K562 (cell line): ENCODE results near the gene ACSF2. TPM values are rescaled to one million over a fixed set of nuclear protein-coding genes. Genes with fewer than 3 reads are reported as not detected.

ENCODE experiments used
- ATF4 ChIP-seq: fragments of 450-650 bp; formaldehyde crosslinking; IDR thresholded peaks from 2 replicates; pipeline ENCODE4 v1.4.0; 2022; ENCODE audit warnings: mild to moderate bottlenecking, moderate library complexity
- CAMTA2 ChIP-seq: fragments of 250-450 bp; sonication (Bioruptor Pico); conservative IDR thresholded peaks from 2 replicates; pipeline ENCODE4 v1.5.1; 2022
- DACH1 ChIP-seq: fragments of 450-650 bp; IDR thresholded peaks from 2 replicates; pipeline ENCODE4 v1.6.1; 2018; ENCODE audit not compliant: partially characterized antibody
- E2F8 ChIP-seq: fragments of 450-650 bp; IDR thresholded peaks from 2 replicates; pipeline ENCODE4 v1.7.1; 2018; ENCODE audit warnings: mild to moderate bottlenecking, low read depth; ENCODE audit not compliant: partially characterized antibody
- FOSL1 ChIP-seq: fragments of 200-800 bp; sonication (Bioruptor generic); conservative IDR thresholded peaks from 2 replicates; pipeline ENCODE4 v1.6.1; 2016; ENCODE audit warnings: missing genetic modification characterization, missing compliant biosample characterization
- FOXK2 ChIP-seq, 2 experiments: fragments of 450-650 bp; IDR thresholded peaks in 1 of 2; conservative IDR thresholded peaks in 1 of 2; 2 replicates each; pipeline ENCODE4 v1.6.1; 2016; ENCODE audit warnings: low read depth in 2 of 2, mild to moderate bottlenecking in 1 of 2
- HDAC3 ChIP-seq: fragments of 450-650 bp; IDR thresholded peaks from 2 replicates; pipeline ENCODE4 v1.6.1; 2018; ENCODE audit warnings: borderline replicate concordance, mild to moderate bottlenecking, moderate library complexity; ENCODE audit not compliant: partially characterized antibody
- IRF9 ChIP-seq: fragments of 450-650 bp; IDR thresholded peaks from 2 replicates; pipeline ENCODE4 v1.6.1; 2016; ENCODE audit warnings: missing biosample characterization, missing genetic modification characterization
- JUND ChIP-seq, 2 experiments: IDR thresholded peaks; 2 replicates in 1 of 2; 3 replicates in 1 of 2; pipeline ENCODE4 v1.6.1; 2011; ENCODE audit warnings: borderline replicate concordance in 2 of 2, low read depth in 2 of 2, low read length in 2 of 2, improper control_type of control experiment in 1 of 2, missing biosample characterization in 1 of 2, missing genetic modification characterization in 1 of 2, missing genetic modification reagents in 1 of 2
- KLF6 ChIP-seq: fragments of 250-450 bp; sonication (Bioruptor Pico); IDR thresholded peaks from 2 replicates; pipeline ENCODE4 v1.4.0; 2020; ENCODE audit warnings: mild to moderate bottlenecking, moderate library complexity, borderline replicate concordance
- MITF ChIP-seq: IDR thresholded peaks from 2 replicates; pipeline ENCODE4 v1.6.1; 2014; ENCODE audit warnings: antibody characterized with exemption
- PKNOX1 ChIP-seq: fragments of 450-650 bp; IDR thresholded peaks from 2 replicates; pipeline ENCODE4 v1.6.1; 2016
- PTRF ChIP-seq: fragments of 450-650 bp; IDR thresholded peaks from 2 replicates; pipeline ENCODE4 v1.6.1; 2016; ENCODE audit warnings: mild to moderate bottlenecking, missing genetic modification characterization, missing compliant biosample characterization
- SIN3B ChIP-seq: fragments of 450-650 bp; IDR thresholded peaks from 2 replicates; pipeline ENCODE4 v1.6.1; 2017; ENCODE audit warnings: low read depth, mild to moderate bottlenecking, moderate library complexity
- SMARCA4 ChIP-seq: fragments of 450-650 bp; IDR thresholded peaks from 2 replicates; pipeline ENCODE4 v1.6.1; 2016
- SP1 ChIP-seq: sonication (generic); formaldehyde crosslinking; IDR thresholded peaks from 2 replicates; pipeline ENCODE4 v1.8.1; 2022; ENCODE audit warnings: mild to moderate bottlenecking, missing genetic modification reagents
- ZBTB17 ChIP-seq: fragments of 450-650 bp; formaldehyde crosslinking; IDR thresholded peaks from 2 replicates; pipeline ENCODE4 v1.4.0; 2020; ENCODE audit warnings: mild to moderate bottlenecking
- ZNF212 ChIP-seq: fragments of 450-650 bp; formaldehyde crosslinking; IDR thresholded peaks from 2 replicates; pipeline ENCODE4 v1.4.0; 2020; ENCODE audit warnings: mild to moderate bottlenecking
- ZNF717 ChIP-seq: fragments of 250-450 bp; sonication (Bioruptor Pico); IDR thresholded peaks from 2 replicates; pipeline ENCODE4 v1.5.0; 2021
- polyA plus RNA-seq, 8 experiments: library from polyadenylated mRNA; depleted of rRNA in 4 of 8; stranded (reverse) in 5 of 8; unstranded in 3 of 8; fragments of >200 nt; fragmentation: Nextera tagmentation in 2 of 8; fragmentation: Illumina TruSeq in 1 of 8; extraction: Ambion mirVana in 2 of 8; extraction: Trizol in 1 of 8; gene quantifications; 2 replicates each; pipeline versions ENCODE4 v1.2.1 to v1.2.3, GENCODE V29; 2011 to 2014; ENCODE audit warnings: inconsistent platforms in 1 of 8, missing spikeins in 1 of 8
- total RNA-seq, 7 experiments: library from RNA; depleted of rRNA in 6 of 7; stranded (reverse); fragments of >200 nt in 6 of 7; fragmentation: Illumina TruSeq in 2 of 7; extraction: Trizol in 2 of 7; gene quantifications; 2 replicates each; pipeline versions ENCODE4 v1.2.1 to v1.2.3, GENCODE V29; 2011 to 2021; ENCODE audit warnings: low replicate concordance in 1 of 7

Gene ACSF2
- total and polyA plus RNA-seq, 9 of the 15 experiments (the other 6 are each of a cell fraction or from before 2014, with no cell fraction given): 0.89 to 6.1 (median 3.5) TPM

GRCh38 chr17:50478391-50479381 is 52.7 kb downstream of the ACSF2 start, which contains the start of gene RSAD1 (continued):
- TF ChIP-seq HDAC3: no peak
- no peak for TF ChIP-seq IRF9 (tag)
- TF ChIP-seq PKNOX1: no peak
- TF ChIP-seq ZNF717 (CRISPR knock-in tag): no peak
- no peak for TF ChIP-seq ZNF212
- TF ChIP-seq FOXK2 (conservative IDR thresholded peaks at IDR 0.05 in 1 of 2, IDR thresholded peaks at IDR 0.05 in 1 of 2; ENCODE audit: low read depth in 2 of 2): no peak
- TF ChIP-seq E2F8: no peak
- TF ChIP-seq KLF6 (CRISPR knock-in tag): 0 out of 2 replicates have a peak, but pooled peaks have one; percentile 16
- TF ChIP-seq JUND (IDR thresholded peaks at IDR 0.05; ENCODE audit: borderline replicate concordance, low read depth, low read length): 0 out of 2 replicates have a peak, but pooled peaks have one; percentile 32
- no peak; the same call in 2 of the 3 replicates for TF ChIP-seq JUND (tag; IDR thresholded peaks at IDR 0.05; ENCODE audit: borderline replicate concordance, low read depth, low read length)
- TF ChIP-seq ATF4 (CRISPR knock-in tag): no peak
- TF ChIP-seq PTRF (tag): no peak
- peak; percentile 81 for TF ChIP-seq SIN3B
- TF ChIP-seq ZBTB17 (CRISPR knock-in tag): peak; percentile 53; the same call in 1 of the 2 replicates
- no peak for TF ChIP-seq SP1
- no peak for TF ChIP-seq DACH1
- TF ChIP-seq FOSL1 (tag): peak; percentile 61
- 0 out of 2 replicates have a peak, but pooled peaks have one; percentile 28 for TF ChIP-seq MITF
- TF ChIP-seq SMARCA4: no peak
- TF ChIP-seq CAMTA2 (CRISPR knock-in tag): no peak
